Common myeloid progenitor, CD34-positive (primary cell): ENCODE data around the gene SPX.
A peak's percentile ranks its signal among the peaks of the same experiment; 100 is the strongest.

ENCODE experiments used
- CTCF ChIA-PET: fragments of 350-600 bp; sonication (Branson Sonifier 250); formaldehyde crosslinking; loops from one replicate; lab custom pipeline; 2021; ENCODE audit warnings: antibody characterized with exemption; lab: Charles Lee
- POLR2A ChIA-PET: fragments of 350-600 bp; sonication (Branson Sonifier 250); formaldehyde crosslinking; loops from one replicate; lab custom pipeline; 2021; ENCODE audit warnings: antibody characterized with exemption; lab: Charles Lee
- DNase-seq, 3 donors: peaks; one replicate each; pipeline versions ENCODE4 v3.0.0 to v3.0.0-alpha.2; 2013
- H3K27ac ChIP-seq, 2 experiments: 1 replicate in 1 of 2; 2 replicates in 1 of 2; pipeline ENCODE4 v1.7.0; 2013; ENCODE audit warnings: inconsistent platforms in 2 of 2, low read length in 2 of 2, mild to moderate bottlenecking in 2 of 2, low read depth in 1 of 2, moderate library complexity in 1 of 2; ENCODE audit not compliant: severe bottlenecking in 2 of 2, insufficient read depth in 1 of 2, poor library complexity in 1 of 2
- H3K27me3 ChIP-seq, 5 experiments: replicated peaks in 2 of 5; 1 replicate in 3 of 5; 2 replicates in 2 of 5; pipeline versions ENCODE4 v1.6.1 to v1.7.0; 2013; ENCODE audit warnings: low read length in 4 of 5, mild to moderate bottlenecking in 2 of 5, moderate library complexity in 2 of 5, inconsistent platforms in 1 of 5; ENCODE audit not compliant: insufficient read depth in 5 of 5, control insufficient read depth in 4 of 5
- H3K36me3 ChIP-seq, 4 experiments: 1 replicate in 2 of 4; 2 replicates in 2 of 4; pipeline versions ENCODE4 v1.6.1 to v1.7.0; 2013; ENCODE audit warnings: low read length in 3 of 4, control low read depth in 1 of 4, mild to moderate bottlenecking in 1 of 4; ENCODE audit not compliant: control insufficient read depth in 4 of 4, insufficient read depth in 4 of 4
- H3K4me1 ChIP-seq, 4 experiments: 1 replicate in 3 of 4; 2 replicates in 1 of 4; pipeline versions ENCODE4 v1.6.1 to v1.7.1; 2013; ENCODE audit warnings: low read length in 3 of 4, mild to moderate bottlenecking in 3 of 4, control low read depth in 1 of 4, inconsistent platforms in 1 of 4, moderate library complexity in 1 of 4; ENCODE audit not compliant: control insufficient read depth in 4 of 4, insufficient read depth in 4 of 4; ENCODE audit errors: control extremely low read depth in 1 of 4
- H3K4me3 ChIP-seq, 7 experiments: 1 replicate in 4 of 7; 2 replicates in 3 of 7; pipeline versions ENCODE4 v1.5.1 to v1.7.0; 2013; ENCODE audit warnings: mild to moderate bottlenecking in 7 of 7, low read length in 6 of 7, moderate library complexity in 6 of 7, inconsistent platforms in 2 of 7, low read depth in 2 of 7, control low read depth in 1 of 7; ENCODE audit not compliant: insufficient read depth in 4 of 7, control insufficient read depth in 1 of 7; ENCODE audit errors: extremely low read depth in 1 of 7
- H3K9me3 ChIP-seq, 5 experiments: 1 replicate in 4 of 5; 2 replicates in 1 of 5; pipeline versions ENCODE4 v1.6.1 to v1.7.1; 2013; ENCODE audit warnings: low read length in 4 of 5, mild to moderate bottlenecking in 2 of 5, inconsistent platforms in 1 of 5, low read depth in 1 of 5, moderate library complexity in 1 of 5; ENCODE audit not compliant: control insufficient read depth in 4 of 5, insufficient read depth in 2 of 5; ENCODE audit errors: control extremely low read depth in 1 of 5
- WGBS: methylation state at CpG from one replicate; pipeline ENCODE4 v1.1.5; 2013; ENCODE audit not compliant: insufficient coverage; 5-methylcytosine and 5-hydroxymethylcytosine counted together

The SPX gene

GRCh38 chr12:21573733-21574358, 47.8 kb downstream of the SPX start:
- DNase-seq: no peak
- WGBS: 100% methylated on average over 3 of the region's 4 CpGs
- Histone ChIP-seq H3K36me3 (no peaks in the 10 kb centered on the region), H3K4me1 (no peaks in the 10 kb centered on the region), H3K27ac (no peak overlapping the region), H3K9me3 (no peaks in the 10 kb centered on the region), H3K27me3 (no peaks in the 10 kb centered on the region), H3K4me3 (no peak overlapping the region)
- POLR2A ChIA-PET: interaction anchor here (0.6 kb wide), 1 partner anchor 33 kb away, joined by 3 read pairs; no protein-coding TSS in a partner anchor
- CTCF ChIA-PET: interaction anchor here (1.0 to 1.2 kb wide), 2 partner anchors 21 to 32 kb away, joined by 4 read pairs; no protein-coding TSS in a partner anchor

- POLR2A ChIA-PET: no interaction called here
These were observed 50.3 kb downstream of the SPX start for GRCh38 chr12:21576431-21576830.

DNA sequence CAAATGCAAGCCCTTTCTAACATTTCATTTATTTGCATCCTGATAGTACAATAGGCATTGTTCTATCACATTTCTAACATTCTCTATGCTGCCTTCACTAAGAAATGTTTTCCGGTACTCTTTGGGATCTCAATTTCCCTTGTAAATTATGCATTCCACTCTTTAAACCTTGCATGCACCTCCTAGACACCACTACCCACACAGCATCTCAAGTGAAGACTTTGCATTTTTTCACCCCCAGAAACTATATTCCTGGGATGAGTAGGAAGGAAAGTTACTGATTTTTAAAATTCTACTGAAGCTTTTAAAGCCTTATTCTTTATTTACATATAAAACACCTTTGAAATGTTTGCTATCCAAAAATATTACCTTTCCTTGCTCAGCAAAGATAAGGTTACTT, 51.4 kb downstream of the SPX start:
- Histone ChIP-seq H3K36me3 (peaks cover 0 to 3% (median 0%) of the 10 kb centered on the region in 4 experiments), H3K27ac (no peak overlapping the region), H3K27me3 (no peaks in the 10 kb centered on the region), H3K9me3 (peaks cover 0 to 1% (median 0%) of the 10 kb centered on the region in 5 experiments), H3K4me1 (peaks cover 0 to 13% (median 7%) of the 10 kb centered on the region in 4 experiments), H3K4me3 (no peak overlapping the region)
- 100% methylated on average over 1 of the region's 1 CpG for WGBS
- CTCF ChIA-PET: no interaction called here
- POLR2A ChIA-PET: no interaction called here
- DNase-seq: no peak

More at GRCh38 chr12:21576431-21576830, 50.3 kb downstream of the SPX start:
- WGBS: no CpG with 5 or more reads among the region's 2 CpGs
- H3K36me3 ChIP-seq: peaks cover 0 to 3% (median 0%) of the 10 kb centered on the region in 4 experiments
- CTCF ChIA-PET: no interaction called here
- no peak overlapping the region for H3K4me3 ChIP-seq
- peaks cover 0 to 13% (median 6%) of the 10 kb centered on the region in 4 experiments for H3K4me1 ChIP-seq
- no peaks in the 10 kb centered on the region for H3K9me3 ChIP-seq
- H3K27ac ChIP-seq: no peak overlapping the region
- no peak for DNase-seq
- no peaks in the 10 kb centered on the region for H3K27me3 ChIP-seq

DNA sequence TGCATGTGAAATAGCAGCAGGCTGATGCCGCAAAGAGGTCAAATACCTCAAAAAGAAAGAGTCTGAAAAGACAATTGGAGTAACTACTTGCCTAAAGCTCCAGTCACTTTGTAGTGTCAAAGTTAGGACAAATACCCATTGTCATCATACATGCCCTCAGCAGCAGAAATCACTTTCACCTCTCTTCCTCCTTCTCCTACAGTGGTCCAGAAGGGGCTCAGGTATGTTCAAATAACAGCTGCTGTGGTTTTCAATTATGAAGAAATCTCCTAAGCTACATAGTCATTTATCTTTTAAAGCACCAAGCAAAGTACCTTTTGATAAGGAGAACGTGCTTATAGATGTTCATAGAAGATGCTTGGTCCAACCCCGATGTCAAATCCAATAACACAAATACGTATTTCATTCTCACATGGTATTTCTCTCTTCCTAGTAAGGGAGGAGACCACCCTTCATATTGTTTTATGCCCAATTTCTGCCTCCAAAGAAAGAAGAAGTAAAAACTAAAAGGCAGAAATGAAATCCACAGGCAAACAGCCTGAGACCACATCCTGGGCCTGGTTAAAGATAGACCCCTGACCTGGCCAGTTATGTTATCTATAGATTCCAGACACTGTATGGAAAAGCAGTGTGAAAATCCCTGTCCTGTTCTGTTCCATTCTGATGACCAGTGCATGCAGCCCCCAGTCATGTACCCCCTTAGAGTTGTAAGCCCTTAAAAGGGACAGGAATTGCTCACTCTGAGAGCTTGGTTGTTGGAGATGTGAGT, 54.8 kb downstream of the SPX start:
- H3K4me1 ChIP-seq: peaks cover 0 to 13% (median 7%) of the 10 kb centered on the region in 4 experiments
- no peak overlapping the region for H3K4me3 ChIP-seq
- no peak overlapping the region for H3K27ac ChIP-seq
- H3K27me3 ChIP-seq: no peaks in the 10 kb centered on the region
- no CpG with 5 or more reads among the region's 4 CpGs for WGBS
- CTCF ChIA-PET: interaction anchor here (1.0 kb wide), 1 partner anchor 12 kb away, joined by 3 read pairs; no protein-coding TSS in a partner anchor
- POLR2A ChIA-PET: interaction anchor here (0.6 kb wide), 1 partner anchor 68 kb away, joined by 8 read pairs; no protein-coding TSS in a partner anchor
- peaks cover 0 to 1% (median 0%) of the 10 kb centered on the region in 5 experiments for H3K9me3 ChIP-seq
- DNase-seq: peak; percentile 37 to 59 (median 38)
- H3K36me3 ChIP-seq: peaks cover 0 to 3% (median 0%) of the 10 kb centered on the region in 4 experiments
